ENCODE data around the gene PTEN. TPM values are rescaled to one million over a fixed set of nuclear protein-coding genes. Genes with fewer than 3 reads are reported as not detected.

The PTEN gene
- polyA plus RNA-seq, result 10 to 100 TPM; 18.2 to 25.2 TPM

GRCh38 chr10:87863053-87863943 lies at the start of gene PTEN, which contains the start of gene KLLN:
Gene PTEN (plus strand): TSS chr10:87863625. CDS start chr10:87864470, 845 bp downstream.
Gene KLLN (minus strand): TSS chr10:87863533. CDS start chr10:87862487, 1,046 bp downstream.
- WGBS, 2 donors, result 0 to 1% methylated on average over 53 to 89 of the region's 89 CpGs
- Histone ChIP-seq H3K9me3 (ENCODE audit: control insufficient read depth in 2 of 2, insufficient read depth in 1 of 2, low read depth in 1 of 2, low read length in 1 of 2) (no peaks in the 10 kb centered on the region), H3K4me3 (ENCODE audit: low read depth in 1 of 2, low read length in 2 of 2) (peak within 1 kb of the TSS; percentile 90 to 95), H3K27me3 (ENCODE audit: control insufficient read depth in 1 of 2, insufficient read depth in 2 of 2, low read length in 2 of 2) (no peaks in the 10 kb centered on the region), H3K36me3 (ENCODE audit: control insufficient read depth in 2 of 2, insufficient read depth in 2 of 2, low read length in 1 of 2) (no peaks in the 10 kb centered on the region), H3K4me1 (ENCODE audit: control insufficient read depth in 2 of 2, insufficient read depth in 2 of 2, low read length in 1 of 2) (peaks cover 0 to 5% of the 10 kb centered on the region in 2 donors), H3K27ac (ENCODE audit: low read depth in 2 of 2, low read length in 1 of 2) (peak within 1 kb of the TSS; percentile 96 to 99)

DNA sequence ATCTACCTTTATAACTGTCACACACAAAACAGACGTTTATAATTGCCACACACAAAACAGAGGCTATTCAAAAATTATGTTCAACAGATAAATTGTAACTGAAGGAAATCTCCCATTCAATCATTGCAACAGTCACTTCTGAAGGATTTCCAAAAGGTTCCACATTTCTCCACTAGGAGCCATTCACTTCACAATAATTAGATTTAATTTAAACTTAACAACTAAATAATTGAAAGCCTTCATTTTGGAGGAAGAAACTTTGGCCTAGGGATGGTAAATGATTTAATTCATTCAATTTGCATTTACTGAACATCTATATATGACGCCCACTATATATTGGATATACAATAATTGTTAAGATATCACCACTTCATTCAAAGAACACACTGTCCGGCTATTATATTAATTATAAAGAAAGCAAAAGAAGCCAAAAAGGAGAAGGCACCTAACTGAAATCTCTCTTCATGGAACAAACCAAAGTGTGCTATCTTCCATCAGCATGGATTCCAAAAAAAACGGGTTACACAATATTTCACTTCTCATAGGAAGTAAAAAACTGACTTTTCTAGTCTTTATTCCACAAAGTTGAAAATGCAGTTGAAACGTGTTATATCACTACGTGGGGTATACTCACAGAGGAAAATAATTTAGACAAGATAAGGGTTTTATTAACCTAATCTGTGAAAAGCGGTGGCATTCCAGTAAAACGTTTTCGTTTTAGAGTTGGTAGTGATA lies 47.1 kb upstream of the PTEN start:
- no peaks in the 10 kb centered on the region for H3K27me3 ChIP-seq (ENCODE audit: control insufficient read depth in 1 of 2, insufficient read depth in 2 of 2, low read length in 2 of 2)
- H3K9me3 ChIP-seq (ENCODE audit: control insufficient read depth in 2 of 2, insufficient read depth in 1 of 2, low read depth in 1 of 2, low read length in 1 of 2), result no peaks in the 10 kb centered on the region
- 64 to 73% methylated on average over 9 of the region's 9 CpGs for whole genome bisulfite sequencing, 2 donors
- no peak overlapping the region for H3K27ac ChIP-seq (ENCODE audit: low read depth in 2 of 2, low read length in 1 of 2)
- H3K4me3 ChIP-seq (ENCODE audit: low read depth in 1 of 2, low read length in 2 of 2), result peak overlapping the region in 1 of 2 donors; percentile 93
- peaks cover 0 to 3% of the 10 kb centered on the region in 2 donors for H3K4me1 ChIP-seq (ENCODE audit: control insufficient read depth in 2 of 2, insufficient read depth in 2 of 2, low read length in 1 of 2)
- no peaks in the 10 kb centered on the region for H3K36me3 ChIP-seq (ENCODE audit: control insufficient read depth in 2 of 2, insufficient read depth in 2 of 2, low read length in 1 of 2)

DNA sequence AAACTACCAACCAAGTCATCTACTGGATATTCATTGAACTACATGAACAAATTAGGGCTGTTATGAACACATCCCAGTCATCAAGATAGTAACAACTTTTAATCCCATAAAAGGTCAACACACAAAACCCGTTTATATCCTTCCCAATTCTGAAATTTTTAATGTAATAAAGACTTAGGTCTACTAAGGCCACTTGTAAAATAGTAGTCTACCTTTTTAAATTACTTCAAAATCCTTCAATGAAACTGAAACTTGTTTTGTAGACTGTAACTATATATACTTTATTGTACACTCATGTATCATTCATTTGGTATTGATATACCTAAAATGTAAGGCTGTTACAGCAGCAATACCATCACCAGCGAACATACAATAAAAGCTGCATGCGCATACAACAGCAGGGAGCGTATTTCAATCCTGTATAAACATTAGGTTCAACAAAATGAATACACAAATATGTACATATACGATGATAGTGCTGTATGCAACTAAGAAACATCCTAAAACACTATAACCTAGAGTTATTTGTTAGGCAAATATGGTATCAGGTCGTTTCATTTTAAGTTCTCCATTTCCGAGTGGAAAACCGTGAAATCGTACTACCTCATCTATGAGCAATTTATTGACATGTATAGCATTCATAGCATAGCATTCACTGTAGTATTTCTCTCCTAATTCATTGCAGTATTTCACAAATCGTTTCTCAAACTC lies 46.4 kb upstream of the PTEN start:
- H3K27me3 ChIP-seq (ENCODE audit: control insufficient read depth in 1 of 2, insufficient read depth in 2 of 2, low read length in 2 of 2), result no peaks in the 10 kb centered on the region
- H3K4me3 ChIP-seq (ENCODE audit: low read depth in 1 of 2, low read length in 2 of 2), result peak overlapping the region; percentile 82 to 93
- H3K36me3 ChIP-seq (ENCODE audit: control insufficient read depth in 2 of 2, insufficient read depth in 2 of 2, low read length in 1 of 2), result no peaks in the 10 kb centered on the region
- H3K9me3 ChIP-seq (ENCODE audit: control insufficient read depth in 2 of 2, insufficient read depth in 1 of 2, low read depth in 1 of 2, low read length in 1 of 2), result no peaks in the 10 kb centered on the region
- peak overlapping the region in 1 of 2 donors; percentile 87 for H3K27ac ChIP-seq (ENCODE audit: low read depth in 2 of 2, low read length in 1 of 2)
- WGBS, 2 donors, result 17 to 19% methylated on average over 10 of the region's 10 CpGs
- H3K4me1 ChIP-seq (ENCODE audit: control insufficient read depth in 2 of 2, insufficient read depth in 2 of 2, low read length in 1 of 2), result peaks cover 0 to 3% of the 10 kb centered on the region in 2 donors

DNA sequence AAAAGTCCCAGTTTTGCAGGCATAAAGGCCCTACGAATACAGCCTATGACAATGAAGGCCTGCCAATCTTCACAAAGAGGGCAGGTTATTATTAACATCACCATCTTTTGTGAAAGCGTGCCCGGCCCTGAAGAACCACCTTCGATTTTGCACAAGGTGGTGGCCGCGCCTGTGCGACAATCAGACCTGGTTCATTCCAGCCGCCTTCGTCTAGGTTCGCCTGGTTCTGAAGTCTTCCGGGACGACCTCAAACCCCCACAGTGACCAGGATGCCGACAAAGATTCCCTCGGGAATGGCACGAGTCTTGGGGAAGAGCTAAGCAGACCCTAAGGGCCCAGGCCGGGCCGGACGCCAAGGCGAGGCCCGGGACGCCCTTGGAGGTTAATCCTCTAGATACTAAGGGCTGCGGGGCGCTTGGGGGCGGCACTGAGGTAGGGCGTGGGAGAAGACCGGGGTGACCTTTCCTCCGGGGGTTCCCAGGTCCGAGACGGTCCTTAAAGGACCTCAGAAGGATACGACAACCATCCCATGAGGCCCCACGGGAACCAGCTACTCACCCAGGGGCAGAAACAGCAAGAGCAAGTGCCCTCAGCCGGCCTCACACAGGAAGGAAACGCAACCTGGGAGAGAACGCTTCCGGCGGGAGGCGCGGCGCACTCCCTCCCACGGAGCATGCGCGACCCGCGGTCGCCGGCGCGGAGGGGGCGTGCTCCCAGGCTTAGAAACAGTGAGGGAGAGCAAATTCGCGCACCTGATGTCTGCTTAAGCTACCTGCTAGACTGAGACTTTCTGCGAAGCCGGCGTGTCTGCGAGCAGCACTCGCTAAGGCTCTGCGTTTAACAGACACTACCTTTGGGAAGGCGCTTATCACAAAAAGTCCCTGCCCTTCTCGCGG lies 45.6 kb upstream of the PTEN start, which contains the start of gene ATAD1:
Gene ATAD1, minus strand, starts transcription at position 618 of the 896 bp plus-strand sequence. CDS start 3,627 bp downstream, outside the sequence.
- 0 to 1% methylated on average over 60 of the region's 60 CpGs for WGBS, 2 donors
- peak within 1 kb of the TSS; percentile 87 to 97 for H3K27ac ChIP-seq (ENCODE audit: low read depth in 2 of 2, low read length in 1 of 2)
- H3K36me3 ChIP-seq (ENCODE audit: control insufficient read depth in 2 of 2, insufficient read depth in 2 of 2, low read length in 1 of 2), result no peaks in the 10 kb centered on the region

GRCh38 chr10:87818505-87819288 lies 44.7 kb upstream of the PTEN start:
- no peaks in the 10 kb centered on the region for H3K27me3 ChIP-seq (ENCODE audit: control insufficient read depth in 1 of 2, insufficient read depth in 2 of 2, low read length in 2 of 2)
- WGBS, 2 donors, result 16 to 18% methylated on average over 29 of the region's 29 CpGs
- H3K4me1 ChIP-seq (ENCODE audit: control insufficient read depth in 2 of 2, insufficient read depth in 2 of 2, low read length in 1 of 2), result peaks cover 0 to 3% of the 10 kb centered on the region in 2 donors
- no peaks in the 10 kb centered on the region for H3K36me3 ChIP-seq (ENCODE audit: control insufficient read depth in 2 of 2, insufficient read depth in 2 of 2, low read length in 1 of 2)
- peak overlapping the region; percentile 87 to 97 for H3K27ac ChIP-seq (ENCODE audit: low read depth in 2 of 2, low read length in 1 of 2)
- H3K9me3 ChIP-seq (ENCODE audit: control insufficient read depth in 2 of 2, insufficient read depth in 1 of 2, low read depth in 1 of 2, low read length in 1 of 2), result no peaks in the 10 kb centered on the region
- H3K4me3 ChIP-seq (ENCODE audit: low read depth in 1 of 2, low read length in 2 of 2), result peak overlapping the region; percentile 82 to 93

More for the DNA sequence above, 45.6 kb upstream of the PTEN start, which contains the start of gene ATAD1:
- peaks cover 0 to 3% of the 10 kb centered on the region in 2 donors for H3K4me1 ChIP-seq (ENCODE audit: control insufficient read depth in 2 of 2, insufficient read depth in 2 of 2, low read length in 1 of 2)
- peak within 1 kb of the TSS; percentile 82 to 93 for H3K4me3 ChIP-seq (ENCODE audit: low read depth in 1 of 2, low read length in 2 of 2)
- no peaks in the 10 kb centered on the region for H3K27me3 ChIP-seq (ENCODE audit: control insufficient read depth in 1 of 2, insufficient read depth in 2 of 2, low read length in 2 of 2)
- H3K9me3 ChIP-seq (ENCODE audit: control insufficient read depth in 2 of 2, insufficient read depth in 1 of 2, low read depth in 1 of 2, low read length in 1 of 2), result no peaks in the 10 kb centered on the region

- H3K4me3 ChIP-seq (ENCODE audit: low read depth in 1 of 2, low read length in 2 of 2), result no peak overlapping the region
- peaks cover 0 to 3% of the 10 kb centered on the region in 2 donors for H3K4me1 ChIP-seq (ENCODE audit: control insufficient read depth in 2 of 2, insufficient read depth in 2 of 2, low read length in 1 of 2)
- no peaks in the 10 kb centered on the region for H3K36me3 ChIP-seq (ENCODE audit: control insufficient read depth in 2 of 2, insufficient read depth in 2 of 2, low read length in 1 of 2)
- no peak overlapping the region for H3K27ac ChIP-seq (ENCODE audit: low read depth in 2 of 2, low read length in 1 of 2)
- H3K9me3 ChIP-seq (ENCODE audit: control insufficient read depth in 2 of 2, insufficient read depth in 1 of 2, low read depth in 1 of 2, low read length in 1 of 2), result no peaks in the 10 kb centered on the region
- no peaks in the 10 kb centered on the region for H3K27me3 ChIP-seq (ENCODE audit: control insufficient read depth in 1 of 2, insufficient read depth in 2 of 2, low read length in 2 of 2)
- 92 to 94% methylated on average over 6 of the region's 6 CpGs for WGBS, 2 donors
Measured at GRCh38 chr10:87819289-87819585, 44.2 kb upstream of the PTEN start.

GRCh38 chr10:87826653-87827052 lies 36.8 kb upstream of the PTEN start:
- H3K36me3 ChIP-seq (ENCODE audit: control insufficient read depth in 2 of 2, insufficient read depth in 2 of 2, low read length in 1 of 2), result no peaks in the 10 kb centered on the region
- H3K27ac ChIP-seq (ENCODE audit: low read depth in 2 of 2, low read length in 1 of 2), result no peak overlapping the region
- no peak overlapping the region for H3K4me3 ChIP-seq (ENCODE audit: low read depth in 1 of 2, low read length in 2 of 2)
- no peaks in the 10 kb centered on the region for H3K9me3 ChIP-seq (ENCODE audit: control insufficient read depth in 2 of 2, insufficient read depth in 1 of 2, low read depth in 1 of 2, low read length in 1 of 2)
- no peaks in the 10 kb centered on the region for H3K27me3 ChIP-seq (ENCODE audit: control insufficient read depth in 1 of 2, insufficient read depth in 2 of 2, low read length in 2 of 2)
- no peaks in the 10 kb centered on the region for H3K4me1 ChIP-seq (ENCODE audit: control insufficient read depth in 2 of 2, insufficient read depth in 2 of 2, low read length in 1 of 2)

DNA sequence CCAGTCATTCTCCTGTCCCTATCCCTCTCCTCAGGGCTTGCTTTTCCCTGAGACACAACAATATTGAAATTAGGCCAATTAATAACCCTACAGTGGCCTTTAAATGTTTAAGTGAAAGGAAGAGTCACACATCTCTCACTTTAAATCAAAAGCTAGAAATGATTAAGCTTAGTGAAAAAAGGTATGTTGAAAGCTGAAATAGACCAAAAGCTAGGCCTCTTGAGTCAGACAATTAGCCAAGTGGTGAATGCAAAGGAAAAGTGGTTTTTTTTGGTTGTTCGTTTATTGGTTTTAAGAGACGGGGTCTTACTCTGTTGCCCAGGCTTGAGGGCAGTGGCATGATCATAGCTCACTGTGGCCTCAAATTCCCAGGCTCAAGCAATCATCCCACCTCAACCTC lies 35.7 kb upstream of the PTEN start:
- Histone ChIP-seq H3K36me3 (ENCODE audit: control insufficient read depth in 2 of 2, insufficient read depth in 2 of 2, low read length in 1 of 2) (no peaks in the 10 kb centered on the region), H3K4me3 (ENCODE audit: low read depth in 1 of 2, low read length in 2 of 2) (no peak overlapping the region), H3K27me3 (ENCODE audit: control insufficient read depth in 1 of 2, insufficient read depth in 2 of 2, low read length in 2 of 2) (no peaks in the 10 kb centered on the region), H3K9me3 (ENCODE audit: control insufficient read depth in 2 of 2, insufficient read depth in 1 of 2, low read depth in 1 of 2, low read length in 1 of 2) (no peaks in the 10 kb centered on the region), H3K4me1 (ENCODE audit: control insufficient read depth in 2 of 2, insufficient read depth in 2 of 2, low read length in 1 of 2) (no peaks in the 10 kb centered on the region), H3K27ac (ENCODE audit: low read depth in 2 of 2, low read length in 1 of 2) (no peak overlapping the region)
- 81 to 93% methylated on average over 2 of the region's 2 CpGs for WGBS, 2 donors
